Dermis blood vessel endothelial cell (primary cell): Measurements from ENCODE around the gene MS4A7. TPM values are rescaled to one million over a fixed set of nuclear protein-coding genes. Genes with fewer than 3 reads are reported as not detected.

ENCODE experiments used
- DNase-seq: peaks from one replicate; pipeline ENCODE4 v3.0.0; 2010
- total RNA-seq: library from RNA; depleted of rRNA; stranded (reverse); fragments of >200 nt; gene quantifications from 2 replicates; pipeline ENCODE4 v1.2.3, GENCODE V29; 2014

The MS4A7 gene
- total RNA-seq, 1 donor from 2014 or later, result not detected

- DNase-seq, result no peak
Measured at GRCh38 chr11:60371386-60371785, 6.9 kb upstream of the MS4A7 start.

DNA sequence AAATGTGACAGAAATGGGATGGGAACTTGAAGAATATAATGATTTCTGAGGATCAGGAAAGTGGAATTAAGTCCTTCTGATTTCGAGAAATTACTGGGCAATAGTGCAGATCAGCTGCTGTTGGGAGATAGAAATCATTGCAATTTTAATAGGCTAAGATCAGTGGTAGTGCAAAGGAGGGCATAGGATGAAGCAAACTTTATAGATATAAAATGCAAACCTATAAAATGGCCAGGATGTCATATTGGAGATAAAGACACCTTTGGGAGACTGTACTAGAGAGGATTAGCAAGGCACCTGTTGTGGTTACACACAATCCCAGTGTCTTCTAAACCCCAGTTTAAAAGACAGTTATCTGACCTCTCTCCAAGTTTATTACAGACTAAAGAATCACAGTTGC lies 6.5 kb upstream of the MS4A7 start:
- no peak for DNase-seq

- DNase-seq, result no peak
Measured at GRCh38 chr11:60372767-60373166, 5.6 kb upstream of the MS4A7 start.

DNA sequence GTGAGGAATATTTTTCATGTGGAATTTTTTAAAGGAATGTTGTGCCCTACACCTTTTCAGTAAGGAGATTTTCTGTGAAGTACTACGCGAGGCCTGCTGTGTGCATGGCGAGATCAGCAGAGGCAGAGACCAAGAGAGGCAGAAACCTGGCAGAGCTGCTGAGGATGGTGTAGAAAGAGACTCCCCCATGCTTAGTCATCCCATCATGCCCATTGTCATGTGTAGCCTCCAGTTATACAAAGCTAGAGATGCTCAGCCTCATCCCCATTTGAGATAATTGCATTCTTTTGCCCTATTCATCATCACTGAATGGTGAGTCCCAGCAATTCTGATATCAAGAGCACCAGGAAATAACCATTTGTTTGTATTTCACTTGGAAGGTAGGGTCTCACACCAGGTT lies 3.0 kb upstream of the MS4A7 start:
- no peak for DNase-seq

DNA sequence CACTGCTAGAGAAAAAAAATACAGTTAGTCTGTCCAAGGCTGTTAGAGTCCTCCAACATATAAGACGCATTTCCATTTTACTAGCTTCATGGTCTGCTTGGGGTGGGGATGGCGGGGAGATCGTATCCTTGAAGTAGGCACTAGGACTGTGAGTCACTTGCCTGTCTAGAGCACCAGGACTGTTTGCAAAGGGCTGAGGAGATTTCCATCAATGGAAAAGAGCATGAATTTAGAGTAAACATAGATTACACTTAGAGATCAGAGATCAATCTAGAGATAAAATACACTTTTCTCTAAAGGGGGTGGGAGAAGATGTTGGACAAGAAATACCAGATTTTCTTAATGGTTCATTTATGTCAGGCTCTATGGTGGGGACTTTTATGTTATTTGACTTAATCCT lies 1.7 kb upstream of the MS4A7 start:
- DNase-seq, result no peak

DNA sequence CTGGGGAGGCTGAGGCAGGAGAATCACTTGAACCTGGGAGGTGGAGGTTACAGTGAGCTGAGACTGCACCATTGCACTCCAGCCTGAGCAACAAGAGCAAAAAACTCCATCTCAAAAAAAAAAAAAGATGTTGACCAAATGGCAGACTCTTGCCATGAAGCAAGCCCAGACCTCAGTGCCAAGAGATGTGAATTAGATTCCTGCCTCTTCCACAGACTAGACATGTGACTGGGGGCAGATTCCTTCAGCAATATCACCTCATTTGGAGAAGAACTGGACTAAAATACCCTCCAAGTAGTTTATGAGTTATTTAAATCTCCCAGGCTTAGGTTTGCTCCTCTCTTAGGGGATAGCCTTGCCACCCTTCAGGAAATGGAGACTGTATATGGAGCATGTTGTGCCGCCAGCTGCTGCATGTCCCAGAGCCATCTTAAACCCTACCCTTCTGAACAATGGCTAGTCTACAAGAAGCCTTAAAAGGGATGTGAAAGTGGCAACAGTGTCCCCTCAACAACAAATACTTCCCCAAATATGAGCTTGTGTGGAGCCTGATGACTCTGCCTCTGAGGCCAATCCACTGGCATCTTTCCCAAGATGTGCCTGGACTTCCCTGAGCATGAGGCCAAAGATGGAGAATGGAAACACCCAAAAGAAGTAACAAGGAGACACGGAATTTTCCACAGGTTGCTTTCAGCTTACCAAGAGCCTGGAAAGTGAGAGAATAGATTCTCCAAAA lies 763 bp upstream of the MS4A7 start:
- no peak for DNase-seq

DNA sequence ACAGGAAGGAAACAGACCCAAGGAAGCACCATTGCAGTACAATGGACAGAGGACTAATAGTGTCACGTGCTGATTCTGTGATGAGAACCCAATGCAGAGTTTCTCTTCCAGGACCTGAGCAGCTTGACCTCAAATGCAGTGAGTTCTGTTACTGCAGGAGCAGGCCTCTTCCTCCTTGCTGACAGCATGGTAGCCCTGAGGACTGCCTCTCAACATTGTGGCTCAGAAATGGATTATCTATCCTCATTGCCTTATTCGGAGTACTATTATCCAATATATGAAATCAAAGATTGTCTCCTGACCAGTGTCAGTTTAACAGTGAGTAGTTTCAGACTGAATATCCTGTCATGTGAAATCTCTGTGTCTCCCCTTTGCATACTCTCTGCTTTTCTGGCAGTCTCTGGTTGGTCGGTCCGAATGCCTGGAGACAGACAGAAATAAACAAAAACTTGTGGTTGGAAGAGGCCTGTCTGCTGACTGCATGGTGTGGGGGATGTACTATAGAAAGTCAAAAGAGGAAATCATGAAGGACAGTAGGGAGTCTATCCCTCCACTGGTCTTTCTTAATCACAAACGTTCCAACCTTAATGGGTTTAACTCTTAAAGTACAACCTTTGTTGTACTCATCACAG lies 11.1 kb downstream of the MS4A7 start:
- no peak for DNase-seq

GRCh38 chr11:60390419-60390818 lies 12.1 kb downstream of the MS4A7 start:
- no peak for DNase-seq

DNA sequence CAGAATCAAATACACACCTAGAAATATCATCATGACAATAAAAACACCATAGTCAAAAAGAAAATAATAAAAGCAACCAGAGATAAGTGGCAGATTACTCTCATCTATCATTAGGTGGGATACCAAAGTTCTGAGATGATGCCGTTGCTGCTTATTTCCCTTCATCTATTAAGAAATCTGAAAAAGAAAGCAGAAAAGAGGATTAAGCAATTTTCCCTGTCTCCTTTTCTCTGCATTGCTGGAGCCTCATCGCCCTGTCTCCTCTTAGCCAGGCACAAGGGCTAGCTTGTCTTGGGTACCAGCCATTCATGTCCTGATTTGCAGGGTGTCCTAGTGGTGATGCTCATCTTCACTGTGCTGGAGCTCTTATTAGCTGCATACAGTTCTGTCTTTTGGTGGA lies 14.0 kb downstream of the MS4A7 start:
- no peak for DNase-seq

DNA sequence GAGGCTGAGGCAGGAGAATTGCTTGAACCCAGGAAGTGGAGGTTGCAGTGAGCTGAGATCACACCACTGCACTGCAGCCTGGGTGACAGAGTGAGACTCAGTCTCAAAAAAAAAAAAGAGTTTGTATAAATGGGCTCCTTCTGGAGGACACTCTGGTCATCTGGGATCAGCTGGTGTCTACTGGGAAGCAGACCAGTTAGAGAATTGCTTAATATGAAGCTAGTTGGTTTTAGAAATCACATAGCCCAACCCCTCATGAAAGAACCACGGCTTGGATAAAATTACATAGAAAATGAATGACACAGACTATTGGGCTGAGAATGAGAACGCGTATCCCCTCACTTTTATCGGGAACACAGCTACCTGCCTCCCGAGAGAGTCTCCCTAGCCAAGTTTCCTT lies 14.7 kb downstream of the MS4A7 start:
- DNase-seq, result no peak

DNA sequence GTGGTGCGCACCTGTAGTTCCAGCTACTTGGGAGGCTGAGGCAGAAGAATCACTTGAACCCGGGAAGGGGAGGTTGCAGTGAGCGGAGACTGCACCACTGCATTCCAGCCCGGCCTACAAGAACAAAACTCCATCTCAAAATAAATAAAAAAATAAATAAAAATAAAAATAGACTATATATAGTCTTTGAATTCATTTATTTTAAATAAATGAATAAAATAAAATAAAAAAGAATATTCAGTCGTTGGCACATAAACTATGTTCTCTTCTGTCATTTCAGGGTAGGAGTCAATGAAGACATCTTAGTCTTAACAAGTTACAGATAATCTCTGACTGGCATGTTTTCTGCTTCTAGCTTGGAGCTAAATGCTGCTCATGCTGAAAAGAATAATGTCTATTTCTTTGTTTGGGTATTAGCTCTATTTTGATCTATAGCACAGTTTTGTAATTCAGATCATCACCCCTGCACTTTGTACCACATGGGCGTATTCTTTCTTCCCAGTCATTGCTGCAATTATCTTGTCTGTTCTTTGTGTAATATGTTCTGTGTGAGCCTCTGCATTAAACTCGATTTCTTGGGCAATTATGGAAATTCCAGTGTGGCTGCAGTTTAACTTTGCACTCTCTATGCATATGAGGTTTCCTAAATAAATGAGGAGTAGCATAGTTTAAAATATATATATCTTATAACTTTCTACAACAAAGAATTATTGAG lies 16.5 kb downstream of the MS4A7 start:
- DNase-seq, result no peak

DNA sequence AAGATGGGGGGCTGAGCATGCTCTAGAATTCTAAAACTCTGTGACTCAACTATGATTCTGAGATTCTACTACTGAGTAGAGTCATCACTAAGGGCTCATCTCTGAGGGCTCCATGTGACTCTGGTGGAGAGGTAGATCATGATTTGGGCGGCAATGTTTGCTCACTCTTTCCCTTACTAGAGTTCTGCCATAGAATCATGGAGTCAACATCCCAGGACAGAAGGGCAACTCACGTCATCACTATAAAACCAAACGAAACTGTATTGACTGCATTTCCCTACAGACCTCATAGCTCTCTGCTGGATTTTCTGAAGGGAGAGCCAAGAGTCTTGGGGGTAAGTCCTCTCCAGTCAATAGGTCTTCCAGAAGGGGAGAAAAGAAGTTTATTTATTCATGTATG lies 18.1 kb downstream of the MS4A7 start, which contains the start of gene MS4A14:
Gene MS4A14 (plus strand): TSS at position 78 of the 400 bp plus-strand sequence. CDS start 120 bp downstream, at position 198.
- no peak for DNase-seq

- no peak for DNase-seq
Measured at GRCh38 chr11:60396799-60397198, 18.5 kb downstream of the MS4A7 start.

GRCh38 chr11:60420015-60420414 lies 41.7 kb downstream of the MS4A7 start:
- DNase-seq, result no peak

DNA sequence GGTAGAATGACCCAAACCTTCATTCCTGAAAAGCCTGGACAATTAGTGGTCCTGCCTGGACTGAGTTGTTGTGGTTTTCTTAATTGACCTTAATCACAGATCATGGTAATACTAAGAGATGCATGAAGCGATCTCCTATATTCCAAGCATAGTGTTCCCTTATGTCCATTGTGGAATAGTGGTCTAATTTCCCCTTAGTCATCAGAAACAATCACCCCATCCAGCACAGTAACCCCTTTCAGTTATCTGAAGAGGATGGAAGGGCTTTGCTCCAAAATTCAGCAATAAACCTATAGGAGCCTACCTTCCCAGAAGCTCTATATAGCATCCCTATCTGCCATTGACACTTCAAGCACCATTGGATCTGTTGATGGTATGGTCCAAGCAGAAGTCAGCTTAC lies 44.3 kb downstream of the MS4A7 start:
- no peak for DNase-seq

- DNase-seq, result no peak
Measured at GRCh38 chr11:60428517-60428916, 50.2 kb downstream of the MS4A7 start.

- no peak for DNase-seq
Measured at GRCh38 chr11:60429272-60429671, 50.9 kb downstream of the MS4A7 start, which contains the start of gene MS4A5. TSS of gene MS4A5 (plus strand) at chr11:60429572. CDS start at chr11:60429675, 103 bp downstream.

DNA sequence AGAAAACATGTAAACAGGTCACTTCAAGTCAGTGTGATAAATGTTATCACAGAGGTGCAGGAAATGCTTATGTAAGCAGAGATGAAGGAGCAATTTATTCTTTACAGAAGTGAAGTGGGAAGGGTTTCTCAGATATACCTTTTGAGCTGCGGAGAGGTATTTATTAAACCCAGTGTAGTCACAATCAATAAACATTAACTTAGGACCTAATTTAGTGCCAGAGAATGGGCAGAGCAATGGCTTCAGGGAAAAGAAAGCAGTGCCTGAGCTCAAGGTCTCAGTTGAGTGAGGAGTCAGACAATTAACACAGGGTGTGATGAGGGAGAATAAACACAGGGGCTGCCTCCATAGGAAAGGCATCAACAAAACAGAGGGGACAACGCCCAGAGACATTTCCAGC lies 52.9 kb downstream of the MS4A7 start:
- DNase-seq, result no peak

- DNase-seq, result no peak
Measured at GRCh38 chr11:60433401-60433800, 55.1 kb downstream of the MS4A7 start.
